ENCODE results near the gene BUD13.

DNA sequence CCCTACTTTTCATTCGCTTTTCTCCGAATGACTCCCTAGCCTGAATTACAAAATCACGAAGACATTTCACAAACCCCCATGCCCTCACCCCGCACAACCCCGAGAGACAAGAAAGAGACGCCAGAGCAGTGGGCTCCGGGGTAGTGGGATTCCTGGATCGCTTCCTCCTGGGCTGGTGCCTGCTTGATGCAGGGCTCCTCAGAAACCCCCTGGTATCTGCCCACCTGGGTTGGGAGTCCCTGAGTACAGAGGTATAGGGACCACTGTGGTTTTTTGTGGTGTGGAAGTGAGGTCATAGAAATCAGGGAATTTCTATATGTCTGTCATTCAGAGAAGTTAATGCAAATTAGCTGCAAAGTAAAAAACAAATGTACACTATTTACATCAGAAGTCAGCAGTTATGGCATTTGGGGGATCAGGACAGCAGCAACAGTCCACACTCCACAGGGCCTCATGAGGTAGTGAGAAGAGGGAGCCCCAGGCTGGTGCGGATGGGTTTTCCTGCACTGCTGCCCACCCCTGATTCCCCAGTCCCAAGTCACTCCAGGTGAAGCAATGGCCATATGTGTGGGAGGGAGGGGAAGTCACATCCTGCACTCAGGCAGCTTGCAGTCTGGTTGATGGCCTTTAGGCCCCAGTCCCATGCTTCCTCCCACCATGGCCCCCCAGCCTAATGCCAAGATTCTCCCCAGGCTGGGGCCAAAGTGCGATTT, 39.6 kb downstream of the BUD13 start:
- TF ChIP-seq, protein P1, sequence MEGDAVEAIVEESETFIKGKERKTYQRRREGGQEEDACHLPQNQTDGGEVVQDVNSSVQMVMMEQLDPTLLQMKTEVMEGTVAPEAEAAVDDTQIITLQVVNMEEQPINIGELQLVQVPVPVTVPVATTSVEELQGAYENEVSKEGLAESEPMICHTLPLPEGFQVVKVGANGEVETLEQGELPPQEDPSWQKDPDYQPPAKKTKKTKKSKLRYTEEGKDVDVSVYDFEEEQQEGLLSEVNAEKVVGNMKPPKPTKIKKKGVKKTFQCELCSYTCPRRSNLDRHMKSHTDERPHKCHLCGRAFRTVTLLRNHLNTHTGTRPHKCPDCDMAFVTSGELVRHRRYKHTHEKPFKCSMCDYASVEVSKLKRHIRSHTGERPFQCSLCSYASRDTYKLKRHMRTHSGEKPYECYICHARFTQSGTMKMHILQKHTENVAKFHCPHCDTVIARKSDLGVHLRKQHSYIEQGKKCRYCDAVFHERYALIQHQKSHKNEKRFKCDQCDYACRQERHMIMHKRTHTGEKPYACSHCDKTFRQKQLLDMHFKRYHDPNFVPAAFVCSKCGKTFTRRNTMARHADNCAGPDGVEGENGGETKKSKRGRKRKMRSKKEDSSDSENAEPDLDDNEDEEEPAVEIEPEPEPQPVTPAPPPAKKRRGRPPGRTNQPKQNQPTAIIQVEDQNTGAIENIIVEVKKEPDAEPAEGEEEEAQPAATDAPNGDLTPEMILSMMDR (IDR thresholded peaks at IDR 0.05; ENCODE audit: insufficient read depth, low read length) = no peak
- TF ChIP-seq GABPA (IDR thresholded peaks at IDR 0.05; ENCODE audit: low read depth) = no peak
- TF ChIP-seq POLR2AphosphoS5 (IDR thresholded peaks at IDR 0.05; ENCODE audit: low read depth) = no peak
